Transverse colon (tissue), 4 donors: ENCODE measurements around the gene CADM4. TPM values are rescaled to one million over a fixed set of nuclear protein-coding genes. Genes with fewer than 3 reads are reported as not detected.

ENCODE experiments used
- DNase-seq: peaks from one replicate; pipeline ENCODE4 v3.0.0-alpha.2; 2019
- H3K27ac ChIP-seq, 4 donors: fragments of 200-600 bp; sonication (generic); 2 replicates each; pipeline ENCODE4 v1.5.1; 2016 to 2018; ENCODE audit warnings: inconsistent platforms in 4 of 4
- H3K27me3 ChIP-seq: fragments of 200-600 bp; sonication (generic); 2 replicates; pipeline ENCODE4 v1.5.1; 2017; ENCODE audit warnings: inconsistent platforms
- H3K36me3 ChIP-seq, 4 donors: fragments of 200-600 bp; sonication (generic); 2 replicates each; pipeline ENCODE4 v1.5.1; 2017 to 2019; ENCODE audit warnings: inconsistent platforms in 4 of 4
- H3K4me1 ChIP-seq, 4 donors: fragments of 200-600 bp; sonication (generic); 2 replicates each; pipeline ENCODE4 v1.5.1; 2017 to 2020; ENCODE audit warnings: inconsistent platforms in 4 of 4
- H3K4me3 ChIP-seq, 4 donors: fragments of 200-600 bp; sonication (generic); 1 replicate in 1 of 4; 2 replicates in 3 of 4; pipeline versions ENCODE4 v1.5.1 to v1.6.1; 2017 to 2019; ENCODE audit warnings: inconsistent platforms in 4 of 4
- H3K9me3 ChIP-seq, 2 donors: fragments of 200-600 bp; sonication (generic); 2 replicates each; pipeline ENCODE4 v1.5.1; 2017 to 2019; ENCODE audit warnings: inconsistent platforms in 2 of 2
- CTCF ChIP-seq, 5 experiments: fragments of 200-600 bp in 3 of 5; fragments of 450-650 bp in 2 of 5; sonication (generic) in 3 of 5; IDR thresholded peaks; 1 replicate in 2 of 5; 2 replicates in 3 of 5; pipeline ENCODE4 v1.5.1; 2016 to 2017; ENCODE audit warnings: antibody characterized with exemption in 5 of 5, inconsistent platforms in 3 of 5, mild to moderate bottlenecking in 2 of 5, moderate library complexity in 1 of 5
- EP300 ChIP-seq: sonication (generic); formaldehyde crosslinking; IDR thresholded peaks from one replicate; pipeline ENCODE4 v1.6.1; 2017; ENCODE audit warnings: antibody characterized with exemption, low read depth
- POLR2A ChIP-seq: fragments of 450-650 bp; IDR thresholded peaks from one replicate; pipeline ENCODE4 v1.6.1; 2016; ENCODE audit warnings: antibody characterized with exemption, mild to moderate bottlenecking, moderate library complexity
- POLR2AphosphoS5 ChIP-seq, 3 donors: sonication (generic); formaldehyde crosslinking; IDR thresholded peaks; one replicate each; pipeline ENCODE4 v1.6.1; 2016; ENCODE audit warnings: antibody characterized with exemption in 3 of 3
- WGBS, 2 donors: methylation state at CpG; one replicate each; pipeline ENCODE4 v1.1.5; 2018; ENCODE audit warnings: low coverage in 1 of 2; 5-methylcytosine and 5-hydroxymethylcytosine counted together
- in situ Hi-C, 4 donors: fragments of 200-750 bp; cut with MboI; loops; one replicate each; pipeline versions ENCODE4 v1.15.0 to v1.15.1; 2017; ENCODE audit warnings: low sequenced_read_pairs in 3 of 4, low pct_ligation_motif_present in 1 of 4, low pct_unique_long_range_greater_than_20kb in 1 of 4
- intact Hi-C: fragments of 100-400 bp; cut with DNase I; formaldehyde crosslinking; loops from one replicate; pipeline ENCODE4 v1.15.1; 2023; ENCODE audit warnings: low total_unique reads
- total RNA-seq, 4 donors: library from RNA; depleted of rRNA; stranded (reverse); fragments of >200 nt; gene quantifications; one replicate each; pipeline ENCODE4 v1.1.0, GENCODE V29; 2016

Gene CADM4
- total RNA-seq, 4 donors from 2014 or later = 2.5 to 4.0 (median 3.7) TPM; not detected in 1

GRCh38 chr19:43641333-43641732 lies 1.7 kb upstream of the CADM4 start:
- Histone ChIP-seq H3K4me3 (no peak overlapping the region), H3K4me1 (peaks cover 6 to 14% (median 10%) of the 10 kb centered on the region in 4 donors), H3K9me3 (no peaks in the 10 kb centered on the region), H3K27me3 (peaks cover 36% of the 10 kb centered on the region), H3K36me3 (no peaks in the 10 kb centered on the region), H3K27ac (no peak overlapping the region)
- in situ Hi-C loops = loop anchor here in 1 of 4 donors (10.0 kb wide), 1 partner anchor 87 kb away; no protein-coding TSS in a partner anchor
- no peak for TF ChIP-seq EP300
- TF ChIP-seq CTCF (IDR thresholded peaks at IDR 0.05) = no peak
- no peak for TF ChIP-seq POLR2A
- TF ChIP-seq POLR2AphosphoS5 (IDR thresholded peaks at IDR 0.05) = no peak
- 71% methylated on average over 2 of the region's 2 CpGs; no CpG with 5 or more reads in 1 of the 2 donors for WGBS, 2 donors
- DNase-seq = no peak
- intact Hi-C loops = no loop called here

GRCh38 chr19:43640424-43640757 lies 741 bp upstream of the CADM4 start:
- Histone ChIP-seq H3K4me1 (peaks cover 6 to 14% (median 10%) of the 10 kb centered on the region in 4 donors), H3K27me3 (peaks cover 42% of the 10 kb centered on the region), H3K4me3 (peak overlapping the region; percentile 40 to 54 (median 50)), H3K36me3 (no peaks in the 10 kb centered on the region), H3K27ac (no peak overlapping the region), H3K9me3 (no peaks in the 10 kb centered on the region)
- TF ChIP-seq POLR2AphosphoS5 (IDR thresholded peaks at IDR 0.05) = no peak
- no peak for TF ChIP-seq EP300
- no peak for TF ChIP-seq POLR2A
- TF ChIP-seq CTCF (IDR thresholded peaks at IDR 0.05) = no peak
- intact Hi-C loops (no loop called here), in situ Hi-C loops (loop anchor here in 1 of 4 donors (10.0 kb wide), 1 partner anchor 86 kb away; no protein-coding TSS in a partner anchor)
- WGBS, 2 donors = 9% methylated on average over 9 of the region's 9 CpGs; no CpG with 5 or more reads in 1 of the 2 donors
- DNase-seq = no peak

GRCh38 chr19:43638995-43639518 lies 593 bp downstream of the CADM4 start:
- intact Hi-C loops = no loop called here
- Histone ChIP-seq H3K4me1 (peaks cover 6 to 14% (median 10%) of the 10 kb centered on the region in 4 donors), H3K36me3 (no peaks in the 10 kb centered on the region), H3K4me3 (peak overlapping the region; percentile 18 to 54 (median 50)), H3K27ac (peak overlapping the region in 2 of 4 donors; percentile 30 to 37), H3K9me3 (no peaks in the 10 kb centered on the region), H3K27me3 (peaks cover 42% of the 10 kb centered on the region)
- WGBS, 2 donors = 12 to 18% methylated on average over 8 to 13 of the region's 18 CpGs
- TF ChIP-seq POLR2AphosphoS5 (IDR thresholded peaks at IDR 0.05) (no peak), POLR2A (no peak), EP300 (no peak), CTCF (IDR thresholded peaks at IDR 0.05) (no peak)
- DNase-seq = no peak
- in situ Hi-C loops = no loop called here

GRCh38 chr19:43638214-43638994 lies 1.2 kb downstream of the CADM4 start:
- intact Hi-C loops = no loop called here
- Histone ChIP-seq H3K27ac (peak overlapping the region in 1 of 4 donors; percentile 30), H3K4me1 (peaks cover 6 to 14% (median 10%) of the 10 kb centered on the region in 4 donors), H3K36me3 (no peaks in the 10 kb centered on the region), H3K27me3 (peaks cover 42% of the 10 kb centered on the region), H3K4me3 (no peak overlapping the region), H3K9me3 (no peaks in the 10 kb centered on the region)
- no peak for TF ChIP-seq EP300
- no peak for TF ChIP-seq POLR2AphosphoS5 (IDR thresholded peaks at IDR 0.05)
- no peak for TF ChIP-seq POLR2A
- TF ChIP-seq CTCF (IDR thresholded peaks at IDR 0.05) = no peak
- DNase-seq = no peak
- in situ Hi-C loops = no loop called here
- 75 to 84% methylated on average over 3 to 13 of the region's 13 CpGs for WGBS, 2 donors
